GM18861 (cell line): ENCODE data around the gene MTG1.
"Not testable (repeated sequence)": the region's sequence is repeated elsewhere in the genome, so short reads cannot be mapped to it uniquely, and the experiment has no call there.

Source experiments
- ATAC-seq: cut with Tn5 transposase; IDR thresholded peaks from one replicate; pipeline ENCODE4 v1.9.1; 2021; ENCODE audit not compliant: unreplicated experiment

MTG1 gene

DNA sequence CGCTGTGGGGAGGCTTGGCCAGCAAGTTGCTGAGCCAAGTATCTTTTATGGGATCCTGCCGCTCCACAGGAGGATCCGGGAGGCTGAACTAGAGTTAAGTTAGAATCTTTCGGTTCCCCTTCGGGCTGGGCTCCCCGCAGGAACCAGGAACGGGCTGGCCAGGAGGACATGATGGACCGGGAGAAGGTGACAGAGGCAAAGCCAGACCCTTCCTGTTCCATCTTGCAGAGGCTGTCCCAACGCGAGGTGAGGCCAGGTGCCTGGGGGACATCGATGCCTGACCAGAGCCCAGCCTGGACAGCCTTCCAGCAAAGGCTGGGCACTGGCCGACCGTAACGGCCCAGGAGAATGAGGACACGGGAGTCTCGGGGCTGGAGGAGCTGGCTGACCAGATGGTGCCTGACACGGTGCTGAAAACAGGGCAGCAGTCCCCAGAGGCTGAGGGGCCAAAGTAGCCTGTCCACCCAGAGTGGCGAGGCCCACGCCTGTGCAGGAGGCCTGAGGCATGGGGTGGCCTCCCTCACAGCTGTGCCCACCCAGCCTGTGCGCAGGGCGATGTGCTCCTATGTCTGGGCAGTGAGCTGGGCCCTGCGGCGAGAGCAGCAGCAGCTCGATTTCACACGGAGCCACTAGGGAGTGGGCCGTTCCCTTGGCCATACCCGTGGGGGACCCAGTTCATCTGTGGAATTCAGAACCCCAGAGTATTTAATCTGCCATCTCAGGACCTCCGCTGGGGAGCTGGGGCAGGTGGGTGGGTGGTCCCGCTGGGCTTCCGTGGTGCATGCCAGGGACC, 16.7 kb upstream of the MTG1 start:
- ATAC-seq, result no peak

DNA sequence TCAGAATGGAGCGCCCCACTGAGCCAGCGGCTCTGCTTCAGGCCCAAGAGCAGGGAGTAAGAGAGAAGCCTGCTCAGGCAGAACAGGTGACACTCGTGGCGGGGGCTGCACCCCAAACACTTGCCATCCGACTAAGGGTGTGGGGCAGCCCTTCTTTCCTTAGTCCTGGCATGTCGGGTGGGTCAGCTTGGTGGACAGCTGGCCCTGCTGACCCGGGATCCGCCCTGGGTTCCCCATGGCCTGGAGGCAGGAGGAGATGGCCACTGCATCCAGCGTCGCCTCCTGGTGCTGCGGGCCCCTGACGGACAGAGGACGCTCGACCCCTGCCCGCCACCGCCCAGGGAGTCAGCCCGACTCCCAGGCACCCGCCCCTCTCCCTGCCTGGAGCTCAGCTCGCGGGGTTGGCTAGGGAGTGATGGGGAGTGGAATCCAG, 16.1 kb upstream of the MTG1 start:
- ATAC-seq, result no peak

DNA sequence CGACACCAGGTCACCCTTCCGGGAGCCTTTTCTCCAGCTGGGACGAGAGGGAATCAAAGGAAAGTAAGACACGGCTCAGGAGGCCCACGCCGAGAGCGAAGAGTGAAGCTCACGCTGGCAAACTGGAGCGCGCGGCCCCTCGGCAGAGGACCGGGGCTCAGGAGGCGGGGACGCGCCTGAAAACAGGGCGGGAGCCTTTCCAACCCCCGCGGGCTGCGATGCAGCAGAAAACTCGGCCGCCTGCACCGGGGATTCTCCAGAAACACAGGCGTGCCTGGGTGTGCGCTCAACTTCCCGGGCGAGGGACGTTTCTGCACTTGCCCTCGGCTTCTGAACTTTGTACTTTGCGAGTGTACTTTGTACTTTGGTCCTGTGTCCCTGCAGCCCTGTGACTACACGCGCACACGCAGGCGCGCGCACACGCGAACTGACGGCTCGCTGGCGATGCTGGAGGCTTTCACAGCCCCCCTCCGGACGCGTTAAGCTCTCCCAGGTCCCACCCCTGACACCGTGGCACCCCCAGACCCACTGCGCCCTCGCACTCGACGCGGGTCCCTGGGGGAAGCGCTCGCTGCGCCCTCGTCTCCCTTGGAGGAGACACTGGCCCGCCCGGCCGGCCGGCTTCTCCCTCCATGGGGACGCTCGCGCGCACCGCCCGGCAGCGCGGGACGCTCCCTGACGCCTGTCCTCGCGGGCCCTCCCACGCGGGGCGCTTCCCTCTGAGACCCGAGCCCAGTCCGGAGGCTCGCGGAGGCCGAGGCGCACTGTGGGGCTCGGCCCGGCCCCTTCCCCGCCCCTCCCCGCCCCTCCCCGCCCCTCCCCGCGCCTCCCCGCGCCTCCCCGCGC, 15.5 kb upstream of the MTG1 start:
- ATAC-seq, result peak; percentile 27

DNA sequence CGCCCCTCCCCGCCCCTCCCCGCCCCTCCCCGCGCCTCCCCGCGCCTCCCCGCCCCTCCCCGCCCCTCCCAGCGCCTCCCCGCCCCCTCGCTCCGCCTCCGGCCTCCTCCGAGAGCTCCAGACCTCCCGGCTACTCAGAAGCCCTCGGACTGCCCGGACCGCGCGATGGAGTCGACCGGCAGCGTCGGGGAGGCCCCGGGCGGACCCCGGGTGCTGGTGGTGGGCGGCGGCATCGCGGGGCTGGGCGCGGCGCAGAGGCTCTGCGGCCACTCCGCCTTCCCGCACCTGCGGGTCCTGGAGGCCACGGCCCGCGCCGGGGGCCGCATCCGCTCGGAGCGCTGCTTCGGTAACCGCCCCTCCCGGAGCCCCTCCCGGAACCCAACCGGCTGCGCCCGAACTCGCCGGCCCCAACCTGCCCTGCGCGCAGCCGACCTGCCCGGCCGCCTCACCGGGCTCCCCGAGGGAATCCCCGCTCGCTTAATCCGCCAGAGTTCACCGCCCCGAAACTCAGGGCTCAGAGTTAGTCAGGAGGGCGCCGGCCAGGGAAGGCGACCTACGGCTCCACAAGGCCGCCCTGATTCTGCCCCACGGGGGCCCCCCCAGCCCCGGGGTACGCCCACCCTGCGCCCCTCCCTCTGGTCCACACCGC, 14.7 kb upstream of the MTG1 start, which contains the start of gene PAOX:
PAOX (plus strand) TSS at position 111 of the 649 bp plus-strand sequence; CDS start at position 166, 55 bp downstream.
- ATAC-seq, result peak; percentile 36

DNA sequence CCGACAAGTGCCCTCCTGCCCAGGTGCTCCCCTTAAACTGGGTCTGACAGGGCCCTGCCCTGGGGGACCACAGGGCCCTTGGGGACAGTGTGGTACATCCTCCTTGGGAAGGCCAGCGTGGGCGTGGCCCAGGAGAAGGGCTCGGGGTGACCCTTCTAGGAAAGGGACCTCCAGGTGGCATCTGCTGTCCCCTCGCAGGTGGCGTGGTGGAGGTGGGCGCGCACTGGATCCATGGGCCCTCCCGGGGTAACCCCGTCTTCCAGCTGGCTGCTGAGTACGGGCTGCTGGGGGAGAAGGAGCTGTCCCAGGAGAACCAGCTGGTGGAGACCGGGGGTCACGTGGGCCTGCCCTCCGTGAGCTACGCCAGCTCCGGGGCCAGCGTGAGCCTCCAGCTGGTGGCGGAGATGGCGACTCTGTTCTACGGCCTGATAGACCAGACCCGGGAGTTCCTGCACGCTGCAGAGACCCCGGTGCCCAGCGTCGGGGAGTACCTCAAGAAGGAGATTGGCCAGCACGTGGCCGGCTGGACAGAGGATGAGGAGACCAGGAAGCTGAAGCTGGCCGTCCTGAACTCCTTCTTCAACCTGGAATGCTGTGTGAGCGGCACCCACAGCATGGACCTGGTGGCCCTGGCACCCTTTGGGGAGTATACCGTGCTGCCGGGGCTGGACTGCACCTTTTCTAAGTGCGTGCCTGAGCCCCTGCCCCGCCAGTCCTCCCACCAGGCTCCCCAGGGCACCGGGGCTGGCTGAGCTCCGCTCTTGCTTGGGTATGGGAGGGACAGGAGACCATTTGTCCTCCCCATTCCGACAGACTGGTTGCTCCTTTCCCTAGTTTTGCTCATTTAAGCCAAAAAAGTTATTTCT, 13.9 kb upstream of the MTG1 start:
- ATAC-seq, result peak; percentile 5

DNA sequence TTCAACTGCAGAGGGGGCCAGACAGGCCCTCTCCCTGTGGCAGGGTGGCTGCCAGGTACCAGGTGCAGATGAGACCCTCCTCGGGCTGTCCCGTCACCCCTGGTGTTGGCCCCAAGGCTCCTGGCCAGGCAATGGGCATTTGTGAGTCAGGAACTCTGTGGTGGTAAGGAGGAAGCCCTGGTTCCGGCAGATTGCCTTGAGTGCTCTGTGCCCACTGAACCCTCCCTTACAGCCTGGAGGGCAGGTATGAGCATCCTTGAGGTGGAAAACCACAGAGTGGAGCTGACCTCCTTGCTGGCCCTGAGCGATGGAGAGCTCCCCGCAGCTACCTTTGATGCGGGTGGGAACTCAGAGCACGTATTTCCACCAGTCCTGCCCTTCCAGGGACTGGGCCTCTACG, 12.9 kb upstream of the MTG1 start:
- ATAC-seq, result no peak

DNA sequence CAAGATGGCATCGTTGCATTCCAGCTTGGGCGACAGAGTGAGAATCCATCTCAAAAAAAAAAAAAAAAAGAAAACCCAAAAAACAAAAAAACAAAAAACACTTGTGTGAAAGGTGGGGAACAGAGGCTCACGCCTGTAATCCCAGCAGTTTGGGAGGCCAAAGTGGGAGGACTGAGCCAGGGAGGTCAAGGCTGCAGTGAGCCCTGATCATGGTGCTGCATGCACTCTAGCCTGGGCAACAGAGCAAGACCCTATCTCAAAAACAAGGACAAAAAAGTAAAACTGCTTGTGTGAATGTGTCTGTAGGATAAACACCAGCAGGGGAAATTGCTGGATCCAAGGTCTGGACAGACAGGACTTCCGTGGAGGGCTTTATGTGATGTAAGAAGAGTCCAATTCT, 10.4 kb upstream of the MTG1 start:
- no peak for ATAC-seq

DNA sequence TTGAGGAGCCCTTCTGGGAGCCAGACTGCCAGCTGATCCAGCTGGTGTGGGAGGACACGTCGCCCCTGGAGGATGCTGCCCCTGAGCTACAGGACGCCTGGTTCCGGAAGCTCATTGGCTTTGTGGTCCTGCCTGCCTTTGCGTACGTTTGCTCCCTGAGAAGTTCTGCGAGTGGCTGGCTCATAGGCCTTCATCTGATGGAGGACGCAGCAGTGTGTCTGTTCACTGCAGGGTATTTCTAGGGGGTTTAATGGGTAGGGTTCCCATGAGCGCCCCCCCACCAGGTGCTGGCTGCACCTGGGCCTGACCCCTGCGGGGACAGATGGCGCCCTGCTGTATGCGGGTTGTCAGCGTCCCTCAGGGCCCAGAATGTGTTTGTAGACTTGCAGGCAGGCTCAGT, 9.9 kb upstream of the MTG1 start:
- ATAC-seq, result no peak

DNA sequence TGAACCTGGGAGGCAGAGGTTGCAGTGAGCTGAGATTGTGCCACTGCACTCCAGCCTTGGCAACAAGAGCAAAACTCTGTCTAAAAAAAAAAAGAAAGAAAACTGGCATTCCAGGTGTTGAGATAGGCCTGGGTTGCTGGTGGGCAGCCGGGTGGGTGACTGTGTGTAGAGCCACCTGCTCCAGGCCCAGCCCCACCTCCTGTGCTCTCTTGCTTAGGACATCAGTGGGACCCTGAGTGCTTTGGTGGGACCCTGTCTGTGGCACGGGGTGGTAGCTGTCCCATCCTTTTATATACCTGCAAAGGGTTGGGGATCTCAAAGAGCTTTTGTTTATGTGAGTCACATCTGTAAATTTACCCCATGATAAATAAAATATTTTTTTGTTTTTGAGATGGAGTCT, 8.7 kb upstream of the MTG1 start:
- no peak for ATAC-seq

DNA sequence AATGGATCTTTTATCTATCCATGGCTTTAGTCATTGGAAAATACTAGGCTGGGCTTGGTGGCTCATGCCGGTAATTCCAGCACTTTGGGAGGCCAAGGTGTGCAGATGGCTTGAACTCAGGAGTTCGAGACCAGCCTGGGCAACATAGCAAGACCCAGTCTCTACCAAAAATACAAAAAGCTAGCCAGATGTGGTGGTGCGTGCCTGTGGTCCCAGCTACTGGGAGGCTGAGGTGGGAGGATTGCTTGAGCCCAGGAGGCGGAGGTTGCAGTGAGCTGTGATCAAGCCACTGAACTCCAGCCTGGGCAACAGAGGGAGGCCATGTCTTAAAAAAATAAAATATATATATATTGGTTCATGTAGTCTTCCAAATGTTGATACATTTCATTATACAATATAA, 7.0 kb upstream of the MTG1 start:
- ATAC-seq, result not testable (repeated sequence)

DNA sequence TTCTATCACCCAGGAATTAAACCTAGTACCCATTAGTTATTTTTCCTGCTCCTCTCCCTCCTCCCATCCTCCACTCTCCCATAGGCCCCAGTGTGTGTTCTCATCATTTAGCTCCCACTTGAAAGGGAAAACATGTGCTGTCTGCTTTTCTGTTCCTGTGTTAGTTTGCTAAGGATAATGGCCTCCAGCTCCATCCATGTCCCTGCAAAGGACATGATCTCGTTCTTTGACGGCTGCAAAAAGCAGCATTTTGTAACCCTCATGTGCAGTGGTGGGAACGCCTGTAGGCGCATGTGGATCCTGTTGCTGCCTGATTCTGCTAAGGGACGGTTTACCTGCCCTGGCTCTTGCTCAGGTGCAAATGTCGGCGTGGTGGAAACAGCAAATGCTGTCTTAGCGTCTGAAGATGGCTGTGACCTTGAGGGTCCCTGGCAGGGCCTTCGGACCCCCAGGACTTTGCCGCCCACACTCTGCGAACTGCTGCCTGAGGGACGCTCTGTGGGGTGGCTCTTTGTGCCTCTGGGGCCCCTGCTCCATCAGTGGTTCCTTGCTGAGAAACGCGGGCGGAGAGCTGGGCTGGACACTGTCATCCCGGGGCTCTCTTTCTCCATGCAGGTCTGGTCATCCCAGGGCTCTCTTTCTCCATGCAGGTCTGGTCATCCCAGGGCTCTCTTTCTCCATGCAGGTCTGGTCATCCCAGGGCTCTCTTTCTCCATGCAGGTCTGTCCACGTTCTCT, 5.6 kb upstream of the MTG1 start:
- no peak for ATAC-seq

DNA sequence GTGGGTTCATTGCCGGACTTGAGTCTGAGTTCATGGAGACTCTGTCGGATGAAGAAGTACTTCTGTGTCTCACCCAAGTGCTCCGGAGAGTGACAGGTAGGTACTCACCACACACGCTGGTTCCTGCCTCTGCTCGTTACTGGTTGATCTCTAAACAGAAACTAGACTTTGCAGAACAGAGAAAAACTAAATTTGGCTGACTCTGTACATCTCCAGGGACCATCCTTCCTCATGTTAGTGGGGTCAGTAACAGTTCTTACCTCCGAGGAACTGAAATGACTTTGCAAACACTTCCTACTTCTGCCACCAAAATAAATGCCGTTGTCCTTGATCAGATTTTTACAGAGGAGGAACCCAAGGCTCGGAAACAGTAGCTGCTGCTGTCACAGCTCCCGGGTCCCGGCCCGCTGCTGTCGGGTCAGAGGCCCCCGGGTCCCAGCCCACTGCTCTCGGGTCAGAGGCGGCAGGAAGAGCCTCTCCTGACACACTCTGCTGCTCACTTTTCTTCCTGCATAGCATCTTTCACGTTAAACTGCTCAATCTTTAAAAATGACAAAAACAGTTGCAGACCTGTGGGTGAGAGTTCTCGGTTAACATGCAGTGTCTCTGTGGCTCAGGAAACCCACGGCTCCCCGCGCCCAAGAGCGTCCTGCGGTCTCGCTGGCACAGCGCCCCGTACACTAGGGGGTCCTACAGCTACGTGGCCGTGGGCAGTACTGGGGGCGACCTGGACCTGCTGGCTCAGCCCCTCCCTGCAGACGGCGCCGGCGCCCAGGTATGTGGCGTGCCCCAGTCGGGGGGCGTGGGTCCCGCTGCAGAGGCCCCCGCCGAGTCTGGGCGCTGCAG, 4.8 kb upstream of the MTG1 start:
- peak; percentile 79 for ATAC-seq

DNA sequence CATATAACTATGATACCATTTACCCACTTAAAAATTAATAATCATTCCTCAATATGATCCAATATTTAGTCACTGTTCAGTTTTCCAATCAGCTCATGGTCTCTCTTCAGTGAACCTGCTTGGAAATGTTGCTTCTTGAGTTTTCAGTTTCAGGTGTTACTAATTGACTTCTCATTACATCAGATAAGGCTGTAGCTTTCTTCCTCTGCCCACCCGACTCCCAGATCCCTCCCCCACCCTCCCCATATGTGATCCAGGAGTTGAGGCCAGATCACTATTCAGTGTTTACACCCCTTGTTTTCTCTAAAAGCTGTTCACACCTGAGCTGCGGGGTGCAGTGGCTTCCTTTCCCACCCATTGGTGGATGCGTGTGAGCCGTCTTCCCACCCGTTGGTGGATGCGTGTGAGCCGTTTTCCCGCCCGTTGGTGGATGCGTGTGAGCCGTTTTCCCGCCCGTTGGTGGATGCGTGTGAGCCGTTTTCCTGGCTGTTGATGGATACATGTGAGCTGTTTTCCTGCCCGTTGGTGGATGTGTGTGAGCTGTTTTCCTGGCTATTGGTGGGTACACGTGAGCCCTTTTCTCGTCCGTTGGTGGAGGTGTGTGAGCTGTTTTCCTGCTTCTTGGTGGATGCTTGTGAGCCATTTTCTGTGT, 3.2 kb upstream of the MTG1 start:
- ATAC-seq, result no peak

DNA sequence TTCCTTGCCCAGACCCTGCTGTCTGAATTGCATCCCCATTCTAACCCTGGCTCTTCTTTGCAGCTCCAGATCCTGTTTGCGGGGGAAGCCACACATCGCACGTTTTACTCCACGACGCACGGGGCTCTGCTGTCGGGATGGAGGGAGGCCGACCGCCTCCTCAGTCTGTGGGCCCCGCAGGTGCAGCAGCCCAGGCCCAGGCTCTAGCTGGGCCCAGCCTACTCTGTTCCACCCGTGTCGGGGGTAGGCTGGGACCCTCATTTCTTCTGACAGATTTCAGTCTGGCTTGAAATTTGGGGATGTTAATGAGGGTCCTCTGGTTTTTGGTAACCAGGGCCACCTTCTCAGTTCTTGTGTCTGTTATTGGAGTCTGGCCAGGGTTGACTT, 2.7 kb upstream of the MTG1 start:
- no peak for ATAC-seq

DNA sequence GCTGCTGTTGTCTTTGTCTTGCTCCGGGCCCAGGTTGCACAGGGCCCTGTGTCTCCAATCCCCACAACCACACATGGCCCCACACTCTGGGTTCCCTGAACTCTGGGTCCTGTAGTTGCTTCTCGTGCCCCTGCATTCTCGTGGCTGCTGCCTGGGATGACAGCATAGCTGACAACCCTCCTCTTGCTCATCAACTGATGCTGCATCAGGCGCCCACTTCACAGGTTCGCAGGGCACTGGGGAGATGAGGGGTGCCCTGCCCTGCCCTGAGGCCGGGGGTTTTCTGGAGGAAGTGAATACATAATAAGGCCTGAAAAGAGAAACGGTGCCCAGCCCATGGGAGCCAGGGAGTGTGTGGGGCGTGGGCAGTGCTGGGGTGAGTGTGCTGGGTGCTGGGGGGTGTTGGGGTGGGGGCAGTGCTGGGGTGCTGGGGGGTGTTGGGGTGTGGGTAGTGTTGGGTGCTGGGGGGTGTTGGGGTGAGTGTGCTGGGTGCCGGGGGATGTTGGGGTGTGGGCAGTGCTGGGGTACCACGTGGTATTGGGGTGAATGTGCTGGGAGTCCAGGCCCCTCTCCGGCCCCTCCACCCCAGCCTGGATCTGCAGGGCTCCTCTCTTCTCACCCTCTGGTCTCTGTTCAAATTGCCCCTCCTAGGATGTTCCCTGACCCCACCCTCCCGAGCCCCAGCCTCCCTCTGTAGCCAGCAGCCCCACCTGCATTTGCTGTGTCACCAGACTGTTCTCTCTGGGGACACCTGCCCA, 2.0 kb upstream of the MTG1 start:
- no peak for ATAC-seq

DNA sequence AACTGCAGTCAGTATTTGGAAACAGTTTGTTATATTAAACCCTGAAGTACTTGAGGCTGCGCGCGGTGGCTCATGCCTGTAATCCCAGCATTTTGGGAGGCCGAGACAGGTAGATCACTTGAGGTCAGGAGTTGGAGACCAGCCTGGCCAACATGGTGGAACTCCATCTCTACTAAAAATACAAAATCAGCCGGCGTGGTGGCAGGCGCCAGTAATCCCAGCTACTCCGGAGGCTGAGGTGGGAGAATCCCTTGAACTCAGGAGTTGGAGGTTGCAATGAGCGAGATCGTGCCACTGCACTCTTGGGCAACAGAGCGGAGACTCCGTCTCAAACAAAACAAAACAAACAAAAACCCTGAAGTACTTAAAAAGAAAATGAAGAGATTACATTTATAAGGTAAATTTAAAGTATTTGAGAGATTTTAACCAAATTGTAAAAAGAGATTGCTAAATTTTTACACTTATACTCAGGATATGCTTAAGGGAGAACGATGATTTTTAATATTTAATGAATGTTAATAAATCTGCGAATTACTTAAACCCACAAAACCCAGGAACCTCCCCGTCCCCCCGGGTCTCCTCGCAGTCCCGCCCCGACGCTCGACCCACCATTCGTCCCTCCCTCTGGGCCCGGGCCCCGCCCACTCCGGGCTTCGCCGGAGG, 425 bp upstream of the MTG1 start:
- no peak for ATAC-seq

DNA sequence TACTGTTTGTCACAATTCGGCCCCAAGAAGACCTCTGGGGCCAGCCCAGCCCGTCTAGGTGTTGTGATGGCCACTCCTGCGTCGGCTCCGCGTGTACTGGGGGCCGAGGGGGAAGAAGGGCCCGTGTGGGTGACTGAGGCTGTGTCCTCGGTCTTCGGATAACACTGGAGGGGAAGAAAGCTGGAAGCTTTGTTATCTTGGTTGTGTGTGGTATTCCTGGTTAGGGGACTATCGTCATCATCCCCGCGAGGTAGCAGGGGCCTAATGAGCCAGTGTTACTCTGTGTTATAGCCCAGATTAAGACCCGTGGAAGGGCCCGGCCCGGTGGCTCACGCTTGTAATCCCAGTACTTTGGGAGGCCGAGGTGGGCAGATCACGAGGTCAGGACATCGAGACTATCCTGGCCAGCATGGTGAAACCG, 854 bp downstream of the MTG1 start:
- ATAC-seq, result no peak
